ENCODE results near the gene THUMPD2. TPM values are rescaled to one million over a fixed set of nuclear protein-coding genes. Genes with fewer than 3 reads are reported as not detected.

Gene THUMPD2
- total RNA-seq, 1 experiment from 2014 or later: 17.2 TPM

DNA sequence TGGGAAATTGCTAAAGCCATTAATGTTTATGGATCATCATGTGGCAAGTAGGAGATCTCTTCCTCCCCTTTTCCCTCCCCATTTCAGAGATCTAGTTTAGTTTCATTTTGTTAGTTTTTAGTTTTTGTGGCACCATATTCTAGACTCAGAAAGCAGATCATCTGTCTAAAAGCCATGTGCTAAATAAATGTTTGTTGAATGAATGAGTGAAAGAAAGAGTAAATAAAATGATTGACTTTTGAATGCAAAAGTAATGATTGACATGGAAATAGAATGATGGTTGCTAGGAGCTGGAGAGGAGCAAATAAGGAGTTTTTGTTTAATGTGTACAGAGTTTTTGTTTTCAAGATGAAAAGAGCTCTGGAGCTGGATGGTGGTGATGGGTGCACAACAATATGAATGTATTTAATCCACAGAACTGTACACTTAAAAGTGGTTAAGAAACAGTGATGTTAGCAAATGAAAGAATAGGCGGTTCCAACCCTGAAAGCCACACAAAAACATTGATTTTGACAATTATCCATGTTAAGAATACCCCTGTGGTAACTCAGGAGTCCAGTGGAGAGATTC lies 89.7 kb downstream of the THUMPD2 start:
- Mint-ChIP-seq H3K9me3 (ENCODE audit: unreplicated experiment) (peaks cover 16% of the 10 kb centered on the region), H3K4me1 (ENCODE audit: insufficient read depth, unreplicated experiment) (no peaks in the 10 kb centered on the region), H3K27me3 (ENCODE audit: insufficient read depth, unreplicated experiment) (no peaks in the 10 kb centered on the region), H3K36me3 (ENCODE audit: insufficient read depth, unreplicated experiment) (no peaks in the 10 kb centered on the region), H3K27ac (ENCODE audit: low read depth, unreplicated experiment) (no peak overlapping the region), H3K4me3 (ENCODE audit: unreplicated experiment) (no peak overlapping the region)
- POLR2A ChIA-PET: interaction anchor here (1.6 kb wide), 1 partner anchor 10 kb away, joined by 3 read pairs; no protein-coding TSS in a partner anchor
- intact Hi-C loops (cut with micrococcal nuclease): no loop called here
- CTCF ChIA-PET: interaction anchor here (0.6 to 1.4 kb wide), 6 partner anchors 9 to 631 kb away, joined by 3 to 5 read pairs (median 3); no protein-coding TSS in a partner anchor
- no peak for DNase-seq (ENCODE audit: unreplicated experiment)
- TF ChIP-seq, protein P1, sequence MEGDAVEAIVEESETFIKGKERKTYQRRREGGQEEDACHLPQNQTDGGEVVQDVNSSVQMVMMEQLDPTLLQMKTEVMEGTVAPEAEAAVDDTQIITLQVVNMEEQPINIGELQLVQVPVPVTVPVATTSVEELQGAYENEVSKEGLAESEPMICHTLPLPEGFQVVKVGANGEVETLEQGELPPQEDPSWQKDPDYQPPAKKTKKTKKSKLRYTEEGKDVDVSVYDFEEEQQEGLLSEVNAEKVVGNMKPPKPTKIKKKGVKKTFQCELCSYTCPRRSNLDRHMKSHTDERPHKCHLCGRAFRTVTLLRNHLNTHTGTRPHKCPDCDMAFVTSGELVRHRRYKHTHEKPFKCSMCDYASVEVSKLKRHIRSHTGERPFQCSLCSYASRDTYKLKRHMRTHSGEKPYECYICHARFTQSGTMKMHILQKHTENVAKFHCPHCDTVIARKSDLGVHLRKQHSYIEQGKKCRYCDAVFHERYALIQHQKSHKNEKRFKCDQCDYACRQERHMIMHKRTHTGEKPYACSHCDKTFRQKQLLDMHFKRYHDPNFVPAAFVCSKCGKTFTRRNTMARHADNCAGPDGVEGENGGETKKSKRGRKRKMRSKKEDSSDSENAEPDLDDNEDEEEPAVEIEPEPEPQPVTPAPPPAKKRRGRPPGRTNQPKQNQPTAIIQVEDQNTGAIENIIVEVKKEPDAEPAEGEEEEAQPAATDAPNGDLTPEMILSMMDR (IDR thresholded peaks at IDR 0.05; ENCODE audit: unreplicated experiment): no peak
- BruUV-seq (replicated peaks): no TSS peak

DNA sequence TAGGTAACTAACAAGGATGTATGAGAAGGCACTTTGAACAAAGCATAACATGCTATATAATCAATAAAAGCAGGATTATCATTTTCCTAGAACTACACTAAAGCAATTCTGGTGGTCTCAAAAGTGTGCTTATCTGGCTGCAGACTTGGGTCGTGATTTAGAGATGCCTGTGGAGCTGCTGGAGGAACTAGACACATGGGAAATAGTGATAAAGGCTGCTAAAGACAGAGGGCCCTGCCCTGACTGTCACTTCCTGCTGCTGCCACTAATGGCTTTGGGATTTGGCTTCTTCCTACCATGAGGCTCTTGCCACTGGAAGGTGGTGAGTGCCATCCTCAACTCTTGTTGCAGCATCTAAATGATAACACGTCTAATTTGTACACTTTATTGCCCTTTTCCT lies 90.9 kb downstream of the THUMPD2 start:
- H3K27me3 Mint-ChIP-seq (ENCODE audit: insufficient read depth, unreplicated experiment): no peaks in the 10 kb centered on the region
- intact Hi-C loops (cut with micrococcal nuclease): no loop called here
- TF ChIP-seq, protein P1 (IDR thresholded peaks at IDR 0.05; ENCODE audit: unreplicated experiment): no peak
- H3K9me3 Mint-ChIP-seq (ENCODE audit: unreplicated experiment): peaks cover 16% of the 10 kb centered on the region
- no peaks in the 10 kb centered on the region for H3K36me3 Mint-ChIP-seq (ENCODE audit: insufficient read depth, unreplicated experiment)
- ChIA-PET CTCF (interaction anchor here (0.5 to 2.0 kb wide), 6 partner anchors 8 to 317 kb away, joined by 3 to 7 read pairs (median 3); no protein-coding TSS in a partner anchor), POLR2A (no interaction called here)
- DNase-seq (ENCODE audit: unreplicated experiment): no peak
- H3K4me3 Mint-ChIP-seq (ENCODE audit: unreplicated experiment): no peak overlapping the region
- no TSS peak for BruUV-seq (replicated peaks)
- H3K27ac Mint-ChIP-seq (ENCODE audit: low read depth, unreplicated experiment): no peak overlapping the region
- H3K4me1 Mint-ChIP-seq (ENCODE audit: insufficient read depth, unreplicated experiment): no peaks in the 10 kb centered on the region

DNA sequence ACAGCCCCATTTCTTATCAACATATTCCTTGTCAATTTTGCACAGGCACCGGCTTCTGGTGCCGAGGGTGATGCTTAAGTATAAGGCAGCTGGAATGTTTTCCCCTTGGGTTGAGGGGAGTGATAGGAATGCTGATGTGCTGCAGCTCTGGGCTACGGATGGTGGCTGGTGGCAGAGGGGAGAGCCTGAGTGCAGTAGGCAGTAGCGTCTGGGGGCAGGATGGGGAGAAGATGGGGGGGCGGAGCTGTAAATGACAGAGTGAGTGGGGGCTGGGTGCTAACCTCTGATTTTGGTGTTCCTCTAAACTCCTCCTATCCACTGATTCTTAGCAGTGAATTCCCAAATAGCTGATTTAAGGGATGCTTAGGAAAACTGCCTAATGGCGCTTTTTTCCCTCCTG lies 92.6 kb downstream of the THUMPD2 start:
- H3K9me3 Mint-ChIP-seq (ENCODE audit: unreplicated experiment): peaks cover 9% of the 10 kb centered on the region

More for the DNA sequence above, 92.6 kb downstream of the THUMPD2 start:
- DNase-seq (ENCODE audit: unreplicated experiment): no peak
- intact Hi-C loops (cut with micrococcal nuclease): no loop called here
- TF ChIP-seq, protein P1 (IDR thresholded peaks at IDR 0.05; ENCODE audit: unreplicated experiment): no peak
- no TSS peak for BruUV-seq (replicated peaks)
- Mint-ChIP-seq H3K4me3 (ENCODE audit: unreplicated experiment) (no peak overlapping the region), H3K4me1 (ENCODE audit: insufficient read depth, unreplicated experiment) (no peaks in the 10 kb centered on the region), H3K36me3 (ENCODE audit: insufficient read depth, unreplicated experiment) (no peaks in the 10 kb centered on the region), H3K27me3 (ENCODE audit: insufficient read depth, unreplicated experiment) (no peaks in the 10 kb centered on the region), H3K27ac (ENCODE audit: low read depth, unreplicated experiment) (no peak overlapping the region)
- CTCF ChIA-PET: interaction anchor here (0.6 to 1.5 kb wide), 2 partner anchors 175 to 287 kb away, joined by 3 to 5 read pairs; no protein-coding TSS in a partner anchor
- POLR2A ChIA-PET: no interaction called here

Other genes with a start within 250 kb of the THUMPD2 start
- gene TMEM178A, start 113.3 kb downstream of the THUMPD2 start, total RNA-seq (2022): 0.66 and 0.86 TPM in 2 replicates